Neural cell (in vitro differentiated cells): Measurements from ENCODE around the gene VPS33B. TPM values are rescaled to one million over a fixed set of nuclear protein-coding genes. Genes with fewer than 3 reads are reported as not detected.

ENCODE experiments used
- H2AFZ ChIP-seq: fragments of 200-600, 300-800 bp; sonication (generic), shearing (Covaris generic); 2 replicates; pipeline ENCODE4 v1.6.0; 2014; ENCODE audit warnings: low read depth, mild to moderate bottlenecking, antibody characterized with exemption, low read length, moderate library complexity
- H3F3A ChIP-seq: fragments of 200-600 bp; shearing (Covaris generic); 2 replicates; pipeline ENCODE4 v1.6.1; 2016; ENCODE audit warnings: mild to moderate bottlenecking, moderate library complexity, mixed read lengths, antibody characterized with exemption, low read length; ENCODE audit not compliant: insufficient read depth, poor library complexity, severe bottlenecking
- H3K27ac ChIP-seq: fragments of 200-600, 300-800 bp; sonication (generic), shearing (Covaris generic); 2 replicates; pipeline ENCODE4 v1.5.1; 2014; ENCODE audit warnings: mild to moderate bottlenecking, low read length, moderate library complexity
- H3K27me3 ChIP-seq: fragments of 300-800, 200-600 bp; sonication (generic), shearing (Covaris generic); 2 replicates; pipeline ENCODE4 v1.6.0; 2014; ENCODE audit warnings: mild to moderate bottlenecking, low read depth, low read length, moderate library complexity; ENCODE audit not compliant: insufficient read depth
- H3K36me3 ChIP-seq: fragments of 300-800, 200-600 bp; sonication (generic), shearing (Covaris generic); 2 replicates; pipeline ENCODE4 v1.5.1; 2014; ENCODE audit warnings: mild to moderate bottlenecking, antibody characterized with exemption, low read length, moderate library complexity; ENCODE audit not compliant: insufficient read depth
- H3K4me2 ChIP-seq: fragments of 300-800, 200-600 bp; sonication (generic), shearing (Covaris generic); 2 replicates; pipeline ENCODE4 v1.6.0; 2014; ENCODE audit warnings: mild to moderate bottlenecking, low read length
- H3K4me3 ChIP-seq: fragments of 300-800, 200-600 bp; sonication (generic), shearing (Covaris generic); 2 replicates; pipeline ENCODE4 v1.5.1; 2014; ENCODE audit warnings: mild to moderate bottlenecking, low read length, moderate library complexity
- H3K79me2 ChIP-seq: fragments of 200-600 bp; shearing (Covaris generic); replicated peaks from 2 replicates; pipeline ENCODE4 v1.6.0; 2014; ENCODE audit warnings: mild to moderate bottlenecking, low read length, moderate library complexity; ENCODE audit not compliant: insufficient read depth
- H3K9ac ChIP-seq: fragments of 300-800, 200-600 bp; sonication (generic), shearing (Covaris generic); 2 replicates; pipeline ENCODE4 v1.6.1; 2016; ENCODE audit warnings: mild to moderate bottlenecking, low read length, mixed read lengths
- H3K9me2 ChIP-seq: fragments of 200-600 bp; shearing (Covaris generic); 2 replicates; pipeline ENCODE4 v1.6.1; 2016; ENCODE audit warnings: mild to moderate bottlenecking, low read length, mixed read lengths; ENCODE audit not compliant: insufficient read depth
- H3K9me3 ChIP-seq: fragments of 200-600, 300-800 bp; sonication (generic), shearing (Covaris generic); 2 replicates; pipeline ENCODE4 v1.6.1; 2016; ENCODE audit warnings: mild to moderate bottlenecking, mixed run types, low read length, moderate library complexity, mixed read lengths
- H4K20me1 ChIP-seq: fragments of 200-600 bp; shearing (Covaris generic); 2 replicates; pipeline ENCODE4 v1.6.1; 2016; ENCODE audit warnings: mild to moderate bottlenecking, mixed run types; ENCODE audit not compliant: insufficient read depth
- EP300 ChIP-seq: fragments of 450-650 bp; conservative IDR thresholded peaks from 2 replicates; pipeline ENCODE4 v1.6.1; 2014; ENCODE audit warnings: antibody characterized with exemption, mild to moderate bottlenecking, moderate library complexity; ENCODE audit not compliant: poor library complexity, severe bottlenecking
- EZH2 ChIP-seq: fragments of 200-600, 300-800 bp; shearing (Covaris generic), sonication (generic); IDR thresholded peaks from 2 replicates; pipeline ENCODE4 v1.6.1; 2014; ENCODE audit warnings: antibody characterized with exemption, low read length, borderline replicate concordance, mild to moderate bottlenecking; ENCODE audit not compliant: insufficient read depth, poor library complexity, severe bottlenecking
- MXI1 ChIP-seq: fragments of 450-650 bp; conservative IDR thresholded peaks from 2 replicates; pipeline ENCODE4 v1.6.1; 2014; ENCODE audit warnings: antibody characterized with exemption, mild to moderate bottlenecking; ENCODE audit not compliant: poor library complexity, severe bottlenecking
- POLR2AphosphoS5 ChIP-seq: IDR thresholded peaks from 2 replicates; pipeline ENCODE4 v1.6.1; 2012
- RAD21 ChIP-seq: fragments of 450-650 bp; conservative IDR thresholded peaks from 2 replicates; pipeline ENCODE4 v1.6.1; 2014; ENCODE audit warnings: antibody characterized with exemption, mild to moderate bottlenecking, moderate library complexity
- SMC3 ChIP-seq: fragments of 450-650 bp; conservative IDR thresholded peaks from 2 replicates; pipeline ENCODE4 v1.6.1; 2014; ENCODE audit warnings: antibody characterized with exemption, mild to moderate bottlenecking, moderate library complexity; ENCODE audit not compliant: poor library complexity
- TAF1 ChIP-seq: IDR thresholded peaks from 2 replicates; pipeline ENCODE4 v1.6.1; 2012; ENCODE audit warnings: low read depth
- polyA plus RNA-seq: library from polyadenylated mRNA; depleted of rRNA; stranded (reverse); fragments of >200 nt; gene quantifications from 2 replicates; pipeline ENCODE4 v1.2.3, GENCODE V29; 2014
- TF ChIP-seq, protein P1 (sequence below): fragments of 450-650 bp; IDR thresholded peaks from 2 replicates; pipeline ENCODE4 v1.5.1; 2014; ENCODE audit warnings: antibody characterized with exemption, mild to moderate bottlenecking, moderate library complexity; ENCODE audit not compliant: poor library complexity, severe bottlenecking

The VPS33B gene
- polyA plus RNA-seq, 1 donor from 2014 or later: 54.9 TPM

DNA sequence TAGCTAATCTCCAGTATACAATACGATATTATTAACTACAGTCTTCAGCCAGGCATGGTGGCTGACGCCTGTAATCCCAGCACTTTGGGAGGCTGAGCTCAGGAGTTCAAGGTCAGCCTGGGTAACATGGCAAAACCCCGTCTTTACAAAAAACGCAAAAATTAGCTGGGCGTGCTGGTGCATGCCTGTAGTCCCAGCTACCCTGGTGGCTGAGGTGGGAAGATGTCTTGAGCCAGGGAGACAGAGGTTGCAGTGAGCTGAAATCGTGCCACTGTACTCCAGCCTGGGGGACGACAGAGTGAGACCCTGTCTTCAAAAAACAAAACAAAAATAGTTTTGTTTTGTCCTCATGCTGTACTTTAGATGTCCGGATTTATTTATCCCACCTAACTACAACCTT, 48.5 kb upstream of the VPS33B start:
- H4K20me1 ChIP-seq: no peaks in the 10 kb centered on the region
- no peak overlapping the region for H3K9ac ChIP-seq
- no peak overlapping the region for H3K4me2 ChIP-seq
- no peak overlapping the region for H3K27ac ChIP-seq
- H3K9me2 ChIP-seq: no peaks in the 10 kb centered on the region
- no peaks in the 10 kb centered on the region for H3K27me3 ChIP-seq
- H3F3A ChIP-seq: no peaks in the 10 kb centered on the region
- H3K79me2 ChIP-seq: no peaks in the 10 kb centered on the region
- no peak overlapping the region for H3K4me3 ChIP-seq
- no peak overlapping the region for H2AFZ ChIP-seq
- no peaks in the 10 kb centered on the region for H3K36me3 ChIP-seq
- H3K9me3 ChIP-seq: no peaks in the 10 kb centered on the region
- TF ChIP-seq EZH2: no peak
- TF ChIP-seq, protein P1, sequence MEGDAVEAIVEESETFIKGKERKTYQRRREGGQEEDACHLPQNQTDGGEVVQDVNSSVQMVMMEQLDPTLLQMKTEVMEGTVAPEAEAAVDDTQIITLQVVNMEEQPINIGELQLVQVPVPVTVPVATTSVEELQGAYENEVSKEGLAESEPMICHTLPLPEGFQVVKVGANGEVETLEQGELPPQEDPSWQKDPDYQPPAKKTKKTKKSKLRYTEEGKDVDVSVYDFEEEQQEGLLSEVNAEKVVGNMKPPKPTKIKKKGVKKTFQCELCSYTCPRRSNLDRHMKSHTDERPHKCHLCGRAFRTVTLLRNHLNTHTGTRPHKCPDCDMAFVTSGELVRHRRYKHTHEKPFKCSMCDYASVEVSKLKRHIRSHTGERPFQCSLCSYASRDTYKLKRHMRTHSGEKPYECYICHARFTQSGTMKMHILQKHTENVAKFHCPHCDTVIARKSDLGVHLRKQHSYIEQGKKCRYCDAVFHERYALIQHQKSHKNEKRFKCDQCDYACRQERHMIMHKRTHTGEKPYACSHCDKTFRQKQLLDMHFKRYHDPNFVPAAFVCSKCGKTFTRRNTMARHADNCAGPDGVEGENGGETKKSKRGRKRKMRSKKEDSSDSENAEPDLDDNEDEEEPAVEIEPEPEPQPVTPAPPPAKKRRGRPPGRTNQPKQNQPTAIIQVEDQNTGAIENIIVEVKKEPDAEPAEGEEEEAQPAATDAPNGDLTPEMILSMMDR: no peak
- no peak for TF ChIP-seq EP300
- no peak for TF ChIP-seq MXI1
- no peak for TF ChIP-seq POLR2AphosphoS5
- TF ChIP-seq RAD21: no peak
- TF ChIP-seq SMC3: no peak
- TF ChIP-seq TAF1: no peak

DNA sequence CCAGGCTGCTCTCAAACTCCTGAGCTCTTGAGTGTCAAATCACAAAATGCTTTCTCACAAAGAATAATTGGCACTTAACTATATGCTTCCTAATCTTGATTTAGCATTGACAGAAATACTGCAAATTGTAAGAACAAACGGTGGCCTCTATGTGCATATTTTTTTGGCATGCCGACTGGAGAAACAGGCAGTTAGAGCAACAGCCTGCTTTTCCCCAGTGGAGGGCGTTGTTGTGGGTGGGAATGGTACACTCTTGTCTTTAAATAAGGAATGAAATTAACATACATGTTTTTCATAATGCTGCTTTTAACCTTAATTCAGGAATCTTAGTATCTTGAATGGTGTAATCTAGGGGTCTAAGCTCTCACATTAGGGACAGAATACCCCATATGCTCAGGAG, 46.6 kb upstream of the VPS33B start:
- H3K4me3 ChIP-seq: no peak overlapping the region
- H3K9me2 ChIP-seq: no peaks in the 10 kb centered on the region
- H4K20me1 ChIP-seq: no peaks in the 10 kb centered on the region
- no peaks in the 10 kb centered on the region for H3K79me2 ChIP-seq
- no peak overlapping the region for H2AFZ ChIP-seq
- H3K27ac ChIP-seq: no peak overlapping the region
- H3K36me3 ChIP-seq: no peaks in the 10 kb centered on the region
- H3F3A ChIP-seq: no peaks in the 10 kb centered on the region
- H3K9ac ChIP-seq: no peak overlapping the region
- H3K27me3 ChIP-seq: no peaks in the 10 kb centered on the region
- no peak overlapping the region for H3K4me2 ChIP-seq
- TF ChIP-seq MXI1 (no peak), EP300 (no peak)
- H3K9me3 ChIP-seq: peaks cover 3% of the 10 kb centered on the region

DNA sequence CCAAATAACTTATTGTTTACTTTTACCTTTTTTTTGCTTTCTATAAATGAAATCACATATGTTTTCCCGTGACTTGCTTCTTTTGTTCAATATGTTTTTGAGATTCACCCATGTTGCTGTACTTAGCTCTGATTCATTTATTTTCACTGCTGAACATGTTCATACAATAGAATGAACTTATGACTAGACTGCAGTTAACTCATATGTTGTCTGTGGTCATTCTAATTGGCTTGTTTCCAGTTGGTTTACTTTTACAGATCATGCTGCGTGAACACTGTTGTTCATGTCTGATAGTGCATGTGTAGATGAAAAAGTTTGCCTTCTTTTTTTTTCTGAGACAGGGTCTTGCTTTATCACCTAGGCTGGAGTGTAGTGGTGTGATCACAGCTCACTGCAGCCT, 46.0 kb upstream of the VPS33B start:
- TF ChIP-seq EP300: no peak
- TF ChIP-seq TAF1: no peak
- no peak for TF ChIP-seq RAD21
- TF ChIP-seq, protein P1: no peak
- TF ChIP-seq MXI1: no peak
- TF ChIP-seq POLR2AphosphoS5: no peak

More for the DNA sequence above, 46.0 kb upstream of the VPS33B start:
- Histone ChIP-seq H3K27me3 (no peaks in the 10 kb centered on the region), H3K4me2 (no peak overlapping the region), H2AFZ (no peak overlapping the region), H3K79me2 (no peaks in the 10 kb centered on the region), H3K9ac (no peak overlapping the region), H3F3A (no peaks in the 10 kb centered on the region), H3K9me2 (no peaks in the 10 kb centered on the region), H3K4me3 (no peak overlapping the region), H3K36me3 (no peaks in the 10 kb centered on the region), H3K9me3 (peaks cover 3% of the 10 kb centered on the region), H3K27ac (no peak overlapping the region), H4K20me1 (no peaks in the 10 kb centered on the region)
